Measurements from ENCODE around the gene GFOD2. TPM values are rescaled to one million over a fixed set of nuclear protein-coding genes. Genes with fewer than 3 reads are reported as not detected.

GFOD2 gene
- total RNA-seq, 1 donor: 11.9 TPM

- DNase-seq (ENCODE audit: low read depth): no peak
- no peak overlapping the region for H3K4me3 ChIP-seq (ENCODE audit: low read depth, low read length)
- TF ChIP-seq CTCF (IDR thresholded peaks at IDR 0.05; ENCODE audit: insufficient read depth, low read length): no peak
These were observed 40.6 kb downstream of the GFOD2 start for GRCh38 chr16:67678354-67679023.

DNA sequence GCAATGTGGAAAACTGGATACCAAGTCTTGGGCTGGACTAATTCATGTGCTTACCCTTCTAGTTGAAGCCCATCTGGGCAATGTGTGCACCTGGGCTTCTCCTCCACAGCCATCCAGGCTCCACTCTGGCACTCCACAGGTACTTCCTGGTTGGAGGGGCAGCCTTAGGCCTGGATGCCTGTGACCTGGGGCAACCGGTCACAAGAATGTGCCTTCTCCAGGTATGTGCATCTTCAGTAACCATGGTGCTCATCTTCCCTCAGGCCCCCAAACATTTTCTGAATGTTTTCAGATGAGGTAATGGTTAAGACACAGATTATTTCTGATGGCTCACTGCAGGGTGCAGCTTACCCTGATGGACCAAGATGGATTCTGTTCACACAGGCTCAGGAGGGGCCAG lies 41.4 kb downstream of the GFOD2 start:
- DNase-seq (ENCODE audit: low read depth): no peak
- no peak for TF ChIP-seq CTCF (IDR thresholded peaks at IDR 0.05; ENCODE audit: insufficient read depth, low read length)
- H3K4me3 ChIP-seq (ENCODE audit: low read depth, low read length): no peak overlapping the region

DNA sequence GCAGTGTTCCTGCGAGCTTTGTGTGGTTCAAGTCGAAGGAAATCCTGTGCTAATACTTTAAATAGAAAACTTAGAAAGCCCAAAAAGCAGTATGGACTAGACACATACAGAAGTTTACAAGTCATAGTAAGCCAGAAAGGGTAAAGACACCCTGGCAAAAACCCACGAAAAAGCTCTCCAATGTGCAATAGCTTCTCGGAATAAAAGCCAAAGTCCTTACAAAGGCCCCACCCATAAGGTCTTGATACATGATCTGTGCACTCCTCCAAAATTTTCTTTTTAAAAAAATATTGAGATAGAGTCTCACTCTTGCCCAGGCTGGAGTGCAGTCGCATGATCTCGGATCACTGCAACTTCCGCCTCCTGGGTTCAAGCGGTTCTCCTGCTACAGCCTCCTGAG lies 42.2 kb downstream of the GFOD2 start:
- no peak overlapping the region for H3K4me3 ChIP-seq (ENCODE audit: low read depth, low read length)
- DNase-seq (ENCODE audit: low read depth): no peak
- TF ChIP-seq CTCF (IDR thresholded peaks at IDR 0.05; ENCODE audit: insufficient read depth, low read length): no peak

DNA sequence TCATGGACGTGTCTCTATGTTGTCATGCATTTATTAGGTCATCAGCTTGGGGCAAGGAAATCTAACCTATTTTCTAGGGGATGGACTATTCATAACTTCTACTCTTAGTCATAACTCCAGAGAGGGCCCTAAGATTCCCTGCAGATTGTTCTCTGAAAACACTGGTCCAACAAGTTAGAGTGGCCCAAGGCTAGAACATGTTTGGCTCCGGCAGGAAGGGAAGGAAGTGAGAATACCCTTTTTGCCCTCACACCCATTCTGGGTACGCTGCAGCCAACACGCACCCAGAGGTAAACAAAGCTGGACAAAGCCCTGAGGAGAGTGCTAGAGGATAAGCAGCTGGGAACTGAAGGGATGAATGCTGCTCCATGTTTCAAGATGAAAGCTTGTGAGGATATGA lies 42.6 kb downstream of the GFOD2 start:
- H3K4me3 ChIP-seq (ENCODE audit: low read depth, low read length): no peak overlapping the region
- TF ChIP-seq CTCF (IDR thresholded peaks at IDR 0.05; ENCODE audit: insufficient read depth, low read length): no peak
- no peak for DNase-seq (ENCODE audit: low read depth)

GRCh38 chr16:67675999-67676398 lies 43.1 kb downstream of the GFOD2 start:
- H3K4me3 ChIP-seq (ENCODE audit: low read depth, low read length): no peak overlapping the region
- no peak for TF ChIP-seq CTCF (IDR thresholded peaks at IDR 0.05; ENCODE audit: insufficient read depth, low read length)
- DNase-seq (ENCODE audit: low read depth): no peak

DNA sequence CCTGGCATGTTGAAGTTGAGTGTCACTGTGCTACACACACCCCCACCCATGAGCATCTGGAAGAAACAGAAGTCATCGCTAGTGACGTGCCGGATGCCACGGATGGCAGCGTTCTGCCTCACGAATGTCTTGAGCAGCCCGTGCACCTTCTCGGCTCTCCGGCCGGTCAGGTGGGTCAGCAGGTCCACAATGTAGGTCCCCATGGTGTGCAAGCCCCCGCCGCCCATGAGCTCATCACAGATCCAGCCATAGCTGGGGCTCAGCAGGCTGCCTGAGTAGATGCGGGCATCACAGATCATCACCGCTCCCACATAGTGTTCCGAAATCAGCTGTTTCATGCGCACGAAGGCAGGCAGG lies 43.6 kb downstream of the GFOD2 start:
- DNase-seq (ENCODE audit: low read depth): no peak
- no peak overlapping the region for H3K4me3 ChIP-seq (ENCODE audit: low read depth, low read length)
- no peak for TF ChIP-seq CTCF (IDR thresholded peaks at IDR 0.05; ENCODE audit: insufficient read depth, low read length)
